Transverse colon (tissue), 4 donors: ENCODE results near the gene KCNH6.

Source experiments
- EP300 ChIP-seq: sonication (generic); formaldehyde crosslinking; IDR thresholded peaks from one replicate; pipeline ENCODE4 v1.6.1; 2017; ENCODE audit warnings: antibody characterized with exemption, low read depth
- POLR2A ChIP-seq: fragments of 450-650 bp; IDR thresholded peaks from one replicate; pipeline ENCODE4 v1.6.1; 2016; ENCODE audit warnings: antibody characterized with exemption, mild to moderate bottlenecking, moderate library complexity
- POLR2AphosphoS5 ChIP-seq, 3 donors: sonication (generic); formaldehyde crosslinking; IDR thresholded peaks; one replicate each; pipeline ENCODE4 v1.6.1; 2016; ENCODE audit warnings: antibody characterized with exemption in 3 of 3
- TF ChIP-seq, protein P1 (sequence below), 5 experiments: fragments of 200-600 bp in 3 of 5; fragments of 450-650 bp in 2 of 5; sonication (generic) in 3 of 5; IDR thresholded peaks; 1 replicate in 2 of 5; 2 replicates in 3 of 5; pipeline ENCODE4 v1.5.1; 2016 to 2017; ENCODE audit warnings: antibody characterized with exemption in 5 of 5, inconsistent platforms in 3 of 5, mild to moderate bottlenecking in 2 of 5, moderate library complexity in 1 of 5

DNA sequence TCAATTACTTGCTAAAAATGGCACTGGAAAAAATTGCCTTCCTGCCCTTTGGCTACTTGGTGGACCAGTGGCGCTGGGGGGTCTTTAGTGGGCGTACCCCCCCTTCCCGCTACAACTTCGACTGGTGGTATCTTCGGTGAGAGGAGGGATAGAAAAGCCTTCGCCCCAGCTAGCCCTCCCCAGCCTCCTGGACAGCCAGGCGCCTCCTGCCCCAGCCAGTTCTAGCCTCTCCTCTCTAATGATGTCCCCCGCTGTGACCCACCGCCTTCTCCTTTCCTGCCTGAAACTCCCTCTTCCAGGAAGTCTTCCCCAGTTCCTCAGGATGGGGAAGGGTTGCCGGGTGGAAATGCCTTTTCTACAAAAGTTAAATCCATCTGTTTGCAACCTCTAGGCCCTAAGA, 40.1 kb upstream of the KCNH6 start:
- TF ChIP-seq, protein P1, sequence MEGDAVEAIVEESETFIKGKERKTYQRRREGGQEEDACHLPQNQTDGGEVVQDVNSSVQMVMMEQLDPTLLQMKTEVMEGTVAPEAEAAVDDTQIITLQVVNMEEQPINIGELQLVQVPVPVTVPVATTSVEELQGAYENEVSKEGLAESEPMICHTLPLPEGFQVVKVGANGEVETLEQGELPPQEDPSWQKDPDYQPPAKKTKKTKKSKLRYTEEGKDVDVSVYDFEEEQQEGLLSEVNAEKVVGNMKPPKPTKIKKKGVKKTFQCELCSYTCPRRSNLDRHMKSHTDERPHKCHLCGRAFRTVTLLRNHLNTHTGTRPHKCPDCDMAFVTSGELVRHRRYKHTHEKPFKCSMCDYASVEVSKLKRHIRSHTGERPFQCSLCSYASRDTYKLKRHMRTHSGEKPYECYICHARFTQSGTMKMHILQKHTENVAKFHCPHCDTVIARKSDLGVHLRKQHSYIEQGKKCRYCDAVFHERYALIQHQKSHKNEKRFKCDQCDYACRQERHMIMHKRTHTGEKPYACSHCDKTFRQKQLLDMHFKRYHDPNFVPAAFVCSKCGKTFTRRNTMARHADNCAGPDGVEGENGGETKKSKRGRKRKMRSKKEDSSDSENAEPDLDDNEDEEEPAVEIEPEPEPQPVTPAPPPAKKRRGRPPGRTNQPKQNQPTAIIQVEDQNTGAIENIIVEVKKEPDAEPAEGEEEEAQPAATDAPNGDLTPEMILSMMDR (IDR thresholded peaks at IDR 0.05), result no peak
- TF ChIP-seq POLR2A, result no peak
- TF ChIP-seq EP300, result no peak
- no peak for TF ChIP-seq POLR2AphosphoS5 (IDR thresholded peaks at IDR 0.05)
